A673 (cell line): Measurements from ENCODE around the gene DMP1.

Experiments used
- CTCF ChIP-seq: fragments of 300-800, 200-600 bp; sonication (generic); conservative IDR thresholded peaks from 2 replicates; pipeline ENCODE4 v1.5.1; 2017; ENCODE audit warnings: low read depth, mild to moderate bottlenecking, antibody characterized with exemption, low read length, moderate library complexity, mixed read lengths
- EZH2 ChIP-seq: fragments of 200-600 bp; sonication (generic); IDR thresholded peaks from 2 replicates; pipeline ENCODE4 v1.6.1; 2017; ENCODE audit warnings: borderline replicate concordance, low read depth, mild to moderate bottlenecking, mixed read lengths, antibody characterized with exemption, low read length; ENCODE audit not compliant: poor library complexity, severe bottlenecking

GRCh38 chr4:87601361-87601760 is 48.7 kb upstream of the DMP1 start:
- TF ChIP-seq CTCF (no peak), EZH2 (no peak)
